GM19035 (cell line): ENCODE results near the gene CCDC142.
"Not testable (repeated sequence)": the region's sequence is repeated elsewhere in the genome, so short reads cannot be mapped to it uniquely, and the experiment has no call there.

Experiments
- ATAC-seq: cut with Tn5 transposase; IDR thresholded peaks from one replicate; pipeline ENCODE4 v1.9.1; 2021; ENCODE audit not compliant: unreplicated experiment

CCDC142 gene

GRCh38 chr2:74499267-74499939, 16.6 kb upstream of the CCDC142 start, which contains the start of gene LBX2:
LBX2 (minus strand) TSS chr2:74499603; CDS start chr2:74499537, 66 bp downstream.
- ATAC-seq, result no peak

- no peak for ATAC-seq
Observed at GRCh38 chr2:74498500-74499266, 15.9 kb upstream of the CCDC142 start.

- ATAC-seq, result no peak
Observed at GRCh38 chr2:74497777-74498499, 15.1 kb upstream of the CCDC142 start.

GRCh38 chr2:74496997-74497776, 14.4 kb upstream of the CCDC142 start:
- ATAC-seq, result no peak

- no peak for ATAC-seq
Observed at GRCh38 chr2:74495440-74495839, 12.6 kb upstream of the CCDC142 start.

GRCh38 chr2:74493546-74493945, 10.7 kb upstream of the CCDC142 start:
- ATAC-seq, result no peak

GRCh38 chr2:74491648-74492544, 9.1 kb upstream of the CCDC142 start:
- no peak for ATAC-seq

GRCh38 chr2:74489906-74490305, 7.1 kb upstream of the CCDC142 start:
- ATAC-seq, result no peak

GRCh38 chr2:74488643-74489481, 6.1 kb upstream of the CCDC142 start:
- no peak for ATAC-seq

GRCh38 chr2:74486141-74486540, 3.3 kb upstream of the CCDC142 start:
- no peak for ATAC-seq

GRCh38 chr2:74483675-74484164, 922 bp upstream of the CCDC142 start:
- not testable (repeated sequence) for ATAC-seq

GRCh38 chr2:74481961-74482800, 617 bp downstream of the CCDC142 start:
- peak; percentile 38 for ATAC-seq

- ATAC-seq, result no peak
Observed at GRCh38 chr2:74481431-74481830, 1.4 kb downstream of the CCDC142 start.

- no peak for ATAC-seq
Observed at GRCh38 chr2:74474899-74475298, 7.9 kb downstream of the CCDC142 start.

- no peak for ATAC-seq
Observed at GRCh38 chr2:74474481-74474880, 8.3 kb downstream of the CCDC142 start.

- no peak for ATAC-seq
Observed at GRCh38 chr2:74472945-74473258, 9.9 kb downstream of the CCDC142 start.

- peak; percentile 93 for ATAC-seq
Observed at GRCh38 chr2:74472086-74472944, 10.5 kb downstream of the CCDC142 start, which contains the start of gene MRPL53. MRPL53 (minus strand) TSS chr2:74472680; CDS start chr2:74472660, 20 bp downstream.
